Esophagus muscularis mucosa (tissue), 3 donors: ENCODE data around the gene FOLR3.

Experiments
- CTCF ChIP-seq, 3 experiments: fragments of 200-600 bp in 2 of 3; fragments of 450-650 bp in 1 of 3; sonication (generic) in 2 of 3; IDR thresholded peaks; one replicate each; pipeline ENCODE4 v1.5.1; 2017 to 2019; ENCODE audit warnings: antibody characterized with exemption in 3 of 3, mild to moderate bottlenecking in 2 of 3, moderate library complexity in 1 of 3
- POLR2AphosphoS5 ChIP-seq, 2 donors: sonication (generic); formaldehyde crosslinking; IDR thresholded peaks; one replicate each; pipeline ENCODE4 v1.6.1; 2017; ENCODE audit warnings: antibody characterized with exemption in 2 of 2

GRCh38 chr11:72098741-72099140 is 36.8 kb upstream of the FOLR3 start:
- TF ChIP-seq CTCF (IDR thresholded peaks at IDR 0.05) (no peak), POLR2AphosphoS5 (IDR thresholded peaks at IDR 0.05) (no peak)
